Measurements from ENCODE around the gene CATSPERE.

DNA sequence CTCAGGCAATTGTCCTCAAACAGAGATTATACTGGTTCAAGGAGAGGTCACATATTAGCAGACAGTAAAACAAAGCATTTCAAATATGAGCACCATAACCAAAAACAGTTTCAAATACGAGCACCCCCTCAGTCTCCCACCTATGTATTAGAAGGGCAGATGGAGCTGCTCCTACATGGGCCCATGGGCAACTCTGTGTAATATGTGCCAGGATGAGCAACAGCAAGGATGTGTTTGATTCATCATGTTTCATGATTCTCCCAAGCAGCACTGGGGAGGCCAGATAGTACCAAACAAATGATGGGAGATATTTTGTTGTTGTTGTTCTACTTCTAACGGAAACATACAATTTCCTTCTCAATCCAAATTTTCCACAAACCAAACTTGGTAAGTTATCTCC is 18.2 kb upstream of the CATSPERE start:
- no peak for TF ChIP-seq CTCF (IDR thresholded peaks at IDR 0.05)
- TF ChIP-seq POLR2A (IDR thresholded peaks at IDR 0.05) = no peak
